HEK293 (cell line): ENCODE results near the gene MTARC1.

Experiments used
- GLIS2 ChIP-seq: fragments of 450-650 bp; formaldehyde crosslinking; IDR thresholded peaks from 2 replicates; pipeline ENCODE4 v1.5.1; 2016; ENCODE audit warnings: missing biosample characterization, missing genetic modification characterization
- KLF10 ChIP-seq: fragments of 450-650 bp; IDR thresholded peaks from 2 replicates; pipeline ENCODE4 v1.5.1; 2018; ENCODE audit warnings: missing biosample characterization, mild to moderate bottlenecking, missing genetic modification characterization
- SP2 ChIP-seq: fragments of 450-650 bp; formaldehyde crosslinking; IDR thresholded peaks from 2 replicates; pipeline ENCODE4 v1.5.1; 2016; ENCODE audit warnings: missing biosample characterization, missing genetic modification characterization
- TCF7L2 ChIP-seq: IDR thresholded peaks from 2 replicates; pipeline ENCODE4 v1.6.1; 2011; ENCODE audit warnings: low read depth, mild to moderate bottlenecking, inconsistent platforms, low read length, moderate library complexity, borderline replicate concordance
- YY2 ChIP-seq: fragments of 450-650 bp; formaldehyde crosslinking; IDR thresholded peaks from 2 replicates; pipeline ENCODE4 v1.5.1; 2016; ENCODE audit warnings: missing biosample characterization, missing genetic modification characterization
- ZNF324 ChIP-seq: fragments of 450-650 bp; formaldehyde crosslinking; IDR thresholded peaks from 2 replicates; pipeline ENCODE4 v1.5.1; 2016; ENCODE audit warnings: missing biosample characterization, missing genetic modification characterization
- ZNF529 ChIP-seq: fragments of 450-650 bp; formaldehyde crosslinking; IDR thresholded peaks from 2 replicates; pipeline ENCODE4 v1.5.1; 2017; ENCODE audit warnings: missing genetic modification characterization, missing biosample characterization; ENCODE audit not compliant: insufficient replicate concordance
- ZNF792 ChIP-seq: fragments of 450-650 bp; formaldehyde crosslinking; IDR thresholded peaks from 2 replicates; pipeline ENCODE4 v1.5.1; 2016; ENCODE audit warnings: missing biosample characterization, missing genetic modification characterization
- ZNF830 ChIP-seq: fragments of 450-650 bp; IDR thresholded peaks from 2 replicates; pipeline ENCODE4 v1.5.0; 2018; ENCODE audit warnings: missing biosample characterization, missing genetic modification characterization, low read depth, mild to moderate bottlenecking, moderate library complexity
- ZSCAN18 ChIP-seq: fragments of 450-650 bp; formaldehyde crosslinking; IDR thresholded peaks from 2 replicates; pipeline ENCODE4 v1.5.1; 2016; ENCODE audit warnings: missing biosample characterization, missing genetic modification characterization
- TF ChIP-seq, protein P1 (sequence below): fragments of 450-650 bp; formaldehyde crosslinking; IDR thresholded peaks from 2 replicates; pipeline ENCODE4 v1.5.1; 2016; ENCODE audit warnings: missing biosample characterization, missing genetic modification characterization
- TF ChIP-seq, protein P2 (sequence below): fragments of 450-650 bp; formaldehyde crosslinking; IDR thresholded peaks from 2 replicates; pipeline ENCODE4 v1.5.0; 2017; ENCODE audit warnings: missing biosample characterization, missing genetic modification characterization, borderline replicate concordance

DNA sequence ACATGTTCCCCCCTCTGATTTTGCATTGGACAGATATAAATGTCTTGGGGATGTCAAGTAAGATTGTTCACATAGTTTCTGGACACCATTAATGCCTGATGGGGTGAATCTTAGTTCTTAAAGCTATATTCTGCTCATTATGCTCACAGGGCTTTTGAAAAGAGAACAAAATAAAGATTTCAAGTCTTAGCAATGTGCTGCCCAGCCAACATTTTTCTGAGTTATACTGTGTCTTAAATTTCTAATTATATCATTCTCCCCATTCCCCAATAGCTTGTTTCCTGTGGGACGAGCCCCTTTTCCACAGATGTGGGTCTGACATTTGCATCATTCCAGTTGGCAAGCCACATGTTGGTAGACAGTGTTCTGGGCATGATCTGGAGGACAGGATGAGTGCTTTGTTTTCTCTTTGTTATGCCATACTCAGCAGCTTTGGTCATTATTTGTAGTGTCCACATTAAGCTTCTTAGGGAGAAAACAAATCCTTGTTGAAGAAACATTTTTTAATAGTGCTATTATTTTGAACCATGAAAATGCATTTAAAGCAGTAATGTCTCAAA is 32.8 kb downstream of the MTARC1 start:
- TF ChIP-seq YY2 (tag by site-specific recombination) (no peak), SP2 (tag by site-specific recombination) (no peak), KLF10 (tag by site-specific recombination) (no peak), ZNF792 (tag by site-specific recombination) (no peak), ZNF324 (no peak), TCF7L2 (no peak), ZNF830 (tag by site-specific recombination) (no peak), GLIS2 (tag by site-specific recombination) (no peak), ZNF529 (no peak), ZSCAN18 (tag by site-specific recombination) (no peak)
- TF ChIP-seq, protein P1, sequence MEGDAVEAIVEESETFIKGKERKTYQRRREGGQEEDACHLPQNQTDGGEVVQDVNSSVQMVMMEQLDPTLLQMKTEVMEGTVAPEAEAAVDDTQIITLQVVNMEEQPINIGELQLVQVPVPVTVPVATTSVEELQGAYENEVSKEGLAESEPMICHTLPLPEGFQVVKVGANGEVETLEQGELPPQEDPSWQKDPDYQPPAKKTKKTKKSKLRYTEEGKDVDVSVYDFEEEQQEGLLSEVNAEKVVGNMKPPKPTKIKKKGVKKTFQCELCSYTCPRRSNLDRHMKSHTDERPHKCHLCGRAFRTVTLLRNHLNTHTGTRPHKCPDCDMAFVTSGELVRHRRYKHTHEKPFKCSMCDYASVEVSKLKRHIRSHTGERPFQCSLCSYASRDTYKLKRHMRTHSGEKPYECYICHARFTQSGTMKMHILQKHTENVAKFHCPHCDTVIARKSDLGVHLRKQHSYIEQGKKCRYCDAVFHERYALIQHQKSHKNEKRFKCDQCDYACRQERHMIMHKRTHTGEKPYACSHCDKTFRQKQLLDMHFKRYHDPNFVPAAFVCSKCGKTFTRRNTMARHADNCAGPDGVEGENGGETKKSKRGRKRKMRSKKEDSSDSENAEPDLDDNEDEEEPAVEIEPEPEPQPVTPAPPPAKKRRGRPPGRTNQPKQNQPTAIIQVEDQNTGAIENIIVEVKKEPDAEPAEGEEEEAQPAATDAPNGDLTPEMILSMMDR (tag by site-specific recombination), result no peak
- TF ChIP-seq, protein P2, sequence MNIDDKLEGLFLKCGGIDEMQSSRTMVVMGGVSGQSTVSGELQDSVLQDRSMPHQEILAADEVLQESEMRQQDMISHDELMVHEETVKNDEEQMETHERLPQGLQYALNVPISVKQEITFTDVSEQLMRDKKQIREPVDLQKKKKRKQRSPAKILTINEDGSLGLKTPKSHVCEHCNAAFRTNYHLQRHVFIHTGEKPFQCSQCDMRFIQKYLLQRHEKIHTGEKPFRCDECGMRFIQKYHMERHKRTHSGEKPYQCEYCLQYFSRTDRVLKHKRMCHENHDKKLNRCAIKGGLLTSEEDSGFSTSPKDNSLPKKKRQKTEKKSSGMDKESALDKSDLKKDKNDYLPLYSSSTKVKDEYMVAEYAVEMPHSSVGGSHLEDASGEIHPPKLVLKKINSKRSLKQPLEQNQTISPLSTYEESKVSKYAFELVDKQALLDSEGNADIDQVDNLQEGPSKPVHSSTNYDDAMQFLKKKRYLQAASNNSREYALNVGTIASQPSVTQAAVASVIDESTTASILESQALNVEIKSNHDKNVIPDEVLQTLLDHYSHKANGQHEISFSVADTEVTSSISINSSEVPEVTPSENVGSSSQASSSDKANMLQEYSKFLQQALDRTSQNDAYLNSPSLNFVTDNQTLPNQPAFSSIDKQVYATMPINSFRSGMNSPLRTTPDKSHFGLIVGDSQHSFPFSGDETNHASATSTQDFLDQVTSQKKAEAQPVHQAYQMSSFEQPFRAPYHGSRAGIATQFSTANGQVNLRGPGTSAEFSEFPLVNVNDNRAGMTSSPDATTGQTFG, result no peak
